GM12878 (cell line): ENCODE data around the gene DIP2B. TPM values are rescaled to one million over a fixed set of nuclear protein-coding genes. Genes with fewer than 3 reads are reported as not detected.

ENCODE experiments used
- ATAC-seq: fragments of 200-7000 bp; cut with Tn5 transposase; 3 replicates; pipeline ENCODE4 v1.9.1; 2020; ENCODE audit warnings: mild to moderate bottlenecking, moderate library complexity
- BruUV-seq: library from RNA; stranded (reverse); fragments of 400-500 nt; replicated peaks from 2 replicates; lab custom pipeline; 2021; lab: Mats Ljungman, UMichigan
- CTCF ChIA-PET: fragments of 300-600 bp; sonication (Branson Sonifier 250); formaldehyde crosslinking; extraction: SDS; loops from one replicate; lab custom pipeline; 2021; ENCODE audit warnings: inconsistent platforms; lab: Yijun Ruan, JAX
- POLR2A ChIA-PET: fragments of 350-600 bp; formaldehyde crosslinking; extraction: SDS; loops from one replicate; lab custom pipeline; 2021; ENCODE audit warnings: inconsistent platforms; lab: Charles Lee
- RAD21 ChIA-PET: fragments of 300-600 bp; sonication (Branson Sonifier 250); formaldehyde crosslinking; loops from one replicate; lab custom pipeline; 2023; ENCODE audit warnings: antibody characterized with exemption; ENCODE audit not compliant: unreplicated experiment; lab: Charles Lee
- SMC1A ChIA-PET: fragments of 300-600 bp; sonication (Branson Sonifier 250); formaldehyde crosslinking; loops from one replicate; lab custom pipeline; 2023; ENCODE audit not compliant: unreplicated experiment, uncharacterized antibody; lab: Charles Lee
- DNase-seq: peaks from one replicate; pipeline ENCODE4 v3.0.0-alpha.2; 2011; ENCODE audit warnings: low read depth, low spot score
- FAIRE-seq: peaks from 3 replicates; lab custom pipeline; 2011; peaks lifted over from hg19 to GRCh38; lab: Jason Lieb, UNC
- H2AFZ ChIP-seq: 2 replicates; pipeline ENCODE4 v1.6.0; 2011; ENCODE audit warnings: low read depth, low read length, control low read depth; ENCODE audit not compliant: control insufficient read depth
- H3K27ac ChIP-seq: 2 replicates; pipeline ENCODE4 v1.5.1; 2011; ENCODE audit warnings: control low read depth; ENCODE audit not compliant: control insufficient read depth, insufficient read depth
- H3K27me3 ChIP-seq, 2 experiments: replicated peaks in 1 of 2; 2 replicates each; pipeline versions ENCODE4 v1.6.0 to v1.6.1; 2011; ENCODE audit warnings: low read length in 1 of 2; ENCODE audit not compliant: control insufficient read depth in 2 of 2, insufficient read depth in 2 of 2
- H3K36me3 ChIP-seq, 2 experiments: 2 replicates each; pipeline ENCODE4 v1.5.1; 2011; ENCODE audit warnings: low read length in 1 of 2; ENCODE audit not compliant: control insufficient read depth in 2 of 2, insufficient read depth in 2 of 2
- H3K4me1 ChIP-seq: 2 replicates; pipeline ENCODE4 v1.6.1; 2011; ENCODE audit warnings: mild to moderate bottlenecking, low read length, moderate library complexity, mixed read lengths; ENCODE audit not compliant: control insufficient read depth, insufficient read depth
- H3K4me2 ChIP-seq: 2 replicates; pipeline ENCODE4 v1.6.0; 2011; ENCODE audit warnings: control low read depth; ENCODE audit not compliant: control insufficient read depth, insufficient read depth
- H3K4me3 ChIP-seq: fragments of 200-600 bp; sonication (generic); 2 replicates; pipeline ENCODE4 v1.5.1; 2016
- H3K79me2 ChIP-seq: 2 replicates; pipeline ENCODE4 v1.6.0; 2011; ENCODE audit warnings: low read length; ENCODE audit not compliant: control insufficient read depth, insufficient read depth
- H3K9ac ChIP-seq: 2 replicates; pipeline ENCODE4 v1.8.0; 2011; ENCODE audit warnings: low read length, control low read depth, mixed read lengths; ENCODE audit not compliant: control insufficient read depth, insufficient read depth
- H3K9me3 ChIP-seq: replicated peaks from 3 replicates; pipeline ENCODE4 v1.5.1; 2011; ENCODE audit warnings: mild to moderate bottlenecking, low read length; ENCODE audit not compliant: control insufficient read depth, insufficient read depth
- H4K20me1 ChIP-seq: 2 replicates; pipeline ENCODE4 v1.6.0; 2011; ENCODE audit not compliant: control insufficient read depth, insufficient read depth
- ELK1 ChIP-seq: IDR thresholded peaks from 2 replicates; pipeline ENCODE4 v1.6.1; 2012; ENCODE audit warnings: low read depth, low read length, improper control_type of control experiment
- HSF1 ChIP-seq: fragments of 150-350 bp; IDR thresholded peaks from 2 replicates; pipeline ENCODE4 v1.6.1; 2014; ENCODE audit warnings: mild to moderate bottlenecking, low read depth, low read length
- SPI1 ChIP-seq: IDR thresholded peaks from 2 replicates; pipeline ENCODE4 v1.6.1; 2011; ENCODE audit warnings: low read depth, mild to moderate bottlenecking, low read length, moderate library complexity, borderline replicate concordance; ENCODE audit not compliant: insufficient read depth
- YY1 ChIP-seq: IDR thresholded peaks from 2 replicates; pipeline ENCODE4 v1.6.1; 2011; ENCODE audit warnings: low read depth, mild to moderate bottlenecking, low read length
- ZNF384 ChIP-seq: IDR thresholded peaks from 2 replicates; pipeline ENCODE4 v1.6.1; 2012; ENCODE audit warnings: low read depth, mild to moderate bottlenecking, low read length, improper control_type of control experiment, borderline replicate concordance
- WGBS: methylation state at CpG from one replicate; pipeline ENCODE4 v1.1.6; 2016; ENCODE audit warnings: low lambda C conversion rate; ENCODE audit not compliant: insufficient replicate concordance, insufficient coverage; ENCODE audit errors: missing lambda C conversion rate; 5-methylcytosine and 5-hydroxymethylcytosine counted together
- in situ Hi-C: fragments of 300-500 bp; cut with MboI; formaldehyde crosslinking; loops from 9 replicates; pipeline ENCODE4 v1.14.3; 2018; ENCODE audit warnings: mixed read lengths
- intact Hi-C: fragments of 100-400 bp; cut with micrococcal nuclease; formaldehyde crosslinking; loops from one replicate; pipeline ENCODE4 v1.14.2; 2022; ENCODE audit not compliant: unreplicated experiment
- polyA plus RNA-seq, 11 experiments: library from polyadenylated mRNA; depleted of rRNA in 4 of 11; unstranded in 6 of 11; stranded (reverse) in 5 of 11; fragments of >200 nt; fragmentation: Nextera tagmentation in 4 of 11; fragmentation: Illumina TruSeq in 1 of 11; extraction: Ambion mirVana in 4 of 11; extraction: Trizol in 1 of 11; gene quantifications; 1 replicate in 1 of 11; 2 replicates in 10 of 11; pipeline versions ENCODE4 v1.2.1 to v1.2.3, GENCODE V29; 2011 to 2016; ENCODE audit warnings: inconsistent platforms in 2 of 11, missing spikeins in 2 of 11, low read depth in 1 of 11
- total RNA-seq, 4 experiments: library from RNA; depleted of rRNA in 3 of 4; stranded (reverse); fragments of >200 nt in 3 of 4; fragmentation: Illumina TruSeq in 1 of 4; extraction: Trizol in 1 of 4; gene quantifications; 2 replicates each; pipeline versions ENCODE4 v1.2.1 to v1.2.3, GENCODE V29; 2013 to 2021
- TF ChIP-seq, protein P1 (sequence below): IDR thresholded peaks from 2 replicates; pipeline ENCODE4 v1.6.1; 2011; ENCODE audit warnings: low read depth, low read length, improper control_type of control experiment, borderline replicate concordance
- TF ChIP-seq, protein P2 (sequence below): IDR thresholded peaks from 2 replicates; pipeline ENCODE4 v1.6.1; 2012; ENCODE audit warnings: improper control_type of control experiment, low read depth, low read length; ENCODE audit not compliant: insufficient replicate concordance
- TF ChIP-seq, protein P3 (sequence below), 3 experiments: IDR thresholded peaks in 2 of 3; conservative IDR thresholded peaks in 1 of 3; 2 replicates each; pipeline ENCODE4 v1.5.1; 2011; ENCODE audit warnings: low read depth in 3 of 3, low read length in 3 of 3, mild to moderate bottlenecking in 3 of 3, control low read depth in 2 of 3, moderate library complexity in 2 of 3, inconsistent platforms in 1 of 3, mixed read lengths in 1 of 3; ENCODE audit not compliant: control insufficient read depth in 2 of 3, insufficient read depth in 1 of 3; ENCODE audit errors: extremely low read depth in 1 of 3

The DIP2B gene
- total and polyA plus RNA-seq, 10 of the 15 experiments (the other 5 are each of a cell fraction or from before 2014, with no cell fraction given): 4.5 to 30.0 (median 18.6) TPM

GRCh38 chr12:50740307-50740706 is 235.5 kb downstream of the DIP2B start:
- DNase-seq (no peak), FAIRE-seq (no peak), ATAC-seq (no peak)
- H2AFZ ChIP-seq: no peak overlapping the region
- no peaks in the 10 kb centered on the region for H3K79me2 ChIP-seq
- BruUV-seq: no TSS peak
- POLR2A ChIA-PET: no interaction called here
- H3K27me3 ChIP-seq: no peaks in the 10 kb centered on the region
- H3K4me2 ChIP-seq: no peak overlapping the region
- H3K9me3 ChIP-seq: no peaks in the 10 kb centered on the region
- SMC1A ChIA-PET: no interaction called here
- H3K9ac ChIP-seq: no peak overlapping the region
- no peak overlapping the region for H3K27ac ChIP-seq
- H3K4me1 ChIP-seq: no peaks in the 10 kb centered on the region
- RAD21 ChIA-PET: no interaction called here
- no peaks in the 10 kb centered on the region for H4K20me1 ChIP-seq
- intact Hi-C loops: no loop called here
- 89% methylated on average over 2 of the region's 2 CpGs for WGBS
- CTCF ChIA-PET: interaction anchor here (0.6 to 0.8 kb wide), 2 partner anchors 14 to 237 kb away, joined by 3 read pairs; no protein-coding TSS in a partner anchor
- H3K36me3 ChIP-seq: peaks cover 4 to 32% of the 10 kb centered on the region in 2 experiments
- no peak overlapping the region for H3K4me3 ChIP-seq
- in situ Hi-C loops: no loop called here
- TF ChIP-seq, protein P1, sequence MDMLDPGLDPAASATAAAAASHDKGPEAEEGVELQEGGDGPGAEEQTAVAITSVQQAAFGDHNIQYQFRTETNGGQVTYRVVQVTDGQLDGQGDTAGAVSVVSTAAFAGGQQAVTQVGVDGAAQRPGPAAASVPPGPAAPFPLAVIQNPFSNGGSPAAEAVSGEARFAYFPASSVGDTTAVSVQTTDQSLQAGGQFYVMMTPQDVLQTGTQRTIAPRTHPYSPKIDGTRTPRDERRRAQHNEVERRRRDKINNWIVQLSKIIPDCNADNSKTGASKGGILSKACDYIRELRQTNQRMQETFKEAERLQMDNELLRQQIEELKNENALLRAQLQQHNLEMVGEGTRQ: no peak
- no peak for TF ChIP-seq ZNF384
- TF ChIP-seq, protein P2, sequence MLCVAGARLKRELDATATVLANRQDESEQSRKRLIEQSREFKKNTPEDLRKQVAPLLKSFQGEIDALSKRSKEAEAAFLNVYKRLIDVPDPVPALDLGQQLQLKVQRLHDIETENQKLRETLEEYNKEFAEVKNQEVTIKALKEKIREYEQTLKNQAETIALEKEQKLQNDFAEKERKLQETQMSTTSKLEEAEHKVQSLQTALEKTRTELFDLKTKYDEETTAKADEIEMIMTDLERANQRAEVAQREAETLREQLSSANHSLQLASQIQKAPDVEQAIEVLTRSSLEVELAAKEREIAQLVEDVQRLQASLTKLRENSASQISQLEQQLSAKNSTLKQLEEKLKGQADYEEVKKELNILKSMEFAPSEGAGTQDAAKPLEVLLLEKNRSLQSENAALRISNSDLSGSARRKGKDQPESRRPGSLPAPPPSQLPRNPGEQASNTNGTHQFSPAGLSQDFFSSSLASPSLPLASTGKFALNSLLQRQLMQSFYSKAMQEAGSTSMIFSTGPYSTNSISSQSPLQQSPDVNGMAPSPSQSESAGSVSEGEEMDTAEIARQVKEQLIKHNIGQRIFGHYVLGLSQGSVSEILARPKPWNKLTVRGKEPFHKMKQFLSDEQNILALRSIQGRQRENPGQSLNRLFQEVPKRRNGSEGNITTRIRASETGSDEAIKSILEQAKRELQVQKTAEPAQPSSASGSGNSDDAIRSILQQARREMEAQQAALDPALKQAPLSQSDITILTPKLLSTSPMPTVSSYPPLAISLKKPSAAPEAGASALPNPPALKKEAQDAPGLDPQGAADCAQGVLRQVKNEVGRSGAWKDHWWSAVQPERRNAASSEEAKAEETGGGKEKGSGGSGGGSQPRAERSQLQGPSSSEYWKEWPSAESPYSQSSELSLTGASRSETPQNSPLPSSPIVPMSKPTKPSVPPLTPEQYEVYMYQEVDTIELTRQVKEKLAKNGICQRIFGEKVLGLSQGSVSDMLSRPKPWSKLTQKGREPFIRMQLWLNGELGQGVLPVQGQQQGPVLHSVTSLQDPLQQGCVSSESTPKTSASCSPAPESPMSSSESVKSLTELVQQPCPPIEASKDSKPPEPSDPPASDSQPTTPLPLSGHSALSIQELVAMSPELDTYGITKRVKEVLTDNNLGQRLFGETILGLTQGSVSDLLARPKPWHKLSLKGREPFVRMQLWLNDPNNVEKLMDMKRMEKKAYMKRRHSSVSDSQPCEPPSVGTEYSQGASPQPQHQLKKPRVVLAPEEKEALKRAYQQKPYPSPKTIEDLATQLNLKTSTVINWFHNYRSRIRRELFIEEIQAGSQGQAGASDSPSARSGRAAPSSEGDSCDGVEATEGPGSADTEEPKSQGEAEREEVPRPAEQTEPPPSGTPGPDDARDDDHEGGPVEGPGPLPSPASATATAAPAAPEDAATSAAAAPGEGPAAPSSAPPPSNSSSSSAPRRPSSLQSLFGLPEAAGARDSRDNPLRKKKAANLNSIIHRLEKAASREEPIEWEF: no peak
- TF ChIP-seq HSF1: no peak
- TF ChIP-seq YY1: no peak
- TF ChIP-seq, protein P3, sequence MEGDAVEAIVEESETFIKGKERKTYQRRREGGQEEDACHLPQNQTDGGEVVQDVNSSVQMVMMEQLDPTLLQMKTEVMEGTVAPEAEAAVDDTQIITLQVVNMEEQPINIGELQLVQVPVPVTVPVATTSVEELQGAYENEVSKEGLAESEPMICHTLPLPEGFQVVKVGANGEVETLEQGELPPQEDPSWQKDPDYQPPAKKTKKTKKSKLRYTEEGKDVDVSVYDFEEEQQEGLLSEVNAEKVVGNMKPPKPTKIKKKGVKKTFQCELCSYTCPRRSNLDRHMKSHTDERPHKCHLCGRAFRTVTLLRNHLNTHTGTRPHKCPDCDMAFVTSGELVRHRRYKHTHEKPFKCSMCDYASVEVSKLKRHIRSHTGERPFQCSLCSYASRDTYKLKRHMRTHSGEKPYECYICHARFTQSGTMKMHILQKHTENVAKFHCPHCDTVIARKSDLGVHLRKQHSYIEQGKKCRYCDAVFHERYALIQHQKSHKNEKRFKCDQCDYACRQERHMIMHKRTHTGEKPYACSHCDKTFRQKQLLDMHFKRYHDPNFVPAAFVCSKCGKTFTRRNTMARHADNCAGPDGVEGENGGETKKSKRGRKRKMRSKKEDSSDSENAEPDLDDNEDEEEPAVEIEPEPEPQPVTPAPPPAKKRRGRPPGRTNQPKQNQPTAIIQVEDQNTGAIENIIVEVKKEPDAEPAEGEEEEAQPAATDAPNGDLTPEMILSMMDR (IDR thresholded peaks at IDR 0.05 in 2 of 3, conservative IDR thresholded peaks at IDR 0.05 in 1 of 3; ENCODE audit: control insufficient read depth in 2 of 3, extremely low read depth in 1 of 3, insufficient read depth in 1 of 3, low read depth in 3 of 3, low read length in 3 of 3): no peak
- no peak for TF ChIP-seq ELK1
- TF ChIP-seq SPI1: no peak
